HCT116 (cell line): Measurements from ENCODE around the gene EEPD1. TPM values are rescaled to one million over a fixed set of nuclear protein-coding genes. Genes with fewer than 3 reads are reported as not detected.

ENCODE experiments used
- ATAC-seq: fragments of 200-7000 bp; cut with Tn5 transposase; 2 replicates; pipeline ENCODE4 v1.9.1; 2020; ENCODE audit warnings: mild to moderate bottlenecking, moderate library complexity
- BruUV-seq: library from RNA; stranded (reverse); fragments of 400-500 nt; replicated peaks from 2 replicates; lab custom pipeline; 2021; lab: Mats Ljungman, UMichigan
- CTCF ChIA-PET: fragments of 300-600 bp; sonication (Branson Sonifier 250); formaldehyde crosslinking; loops from one replicate; lab custom pipeline; 2021; ENCODE audit warnings: antibody characterized with exemption; lab: Charles Lee
- POLR2A ChIA-PET: fragments of 300-600, 350-600 bp; sonication (Branson Sonifier 250); formaldehyde crosslinking; loops from one replicate; lab custom pipeline; 2021; ENCODE audit warnings: antibody characterized with exemption; lab: Charles Lee
- RAD21 ChIA-PET, 2 experiments: fragments of 300-600 bp; sonication (Branson Sonifier 250); formaldehyde crosslinking; loops; one replicate each; lab custom pipeline; 2023; ENCODE audit warnings: low total read pairs in 2 of 2; ENCODE audit not compliant: uncharacterized antibody in 2 of 2, unreplicated experiment in 2 of 2, low non-redundant PET in 1 of 2; lab: Charles Lee
- DNase-seq: peaks from one replicate; pipeline ENCODE4 v3.0.0-alpha.2; 2010; ENCODE audit warnings: low read depth, low spot score
- H2AFZ ChIP-seq: fragments of 200-600 bp; shearing (Covaris generic), sonication (generic); 2 replicates; pipeline ENCODE4 v1.6.1; 2017; ENCODE audit warnings: low read depth, mixed run types, mixed read lengths, antibody characterized with exemption, low read length; ENCODE audit not compliant: poor library complexity, severe bottlenecking
- H3K27ac ChIP-seq: 2 replicates; pipeline ENCODE4 v1.5.1; 2012; ENCODE audit warnings: low read depth, low read length
- H3K27me3 ChIP-seq: fragments of 200-600 bp; sonication (generic); 2 replicates; pipeline ENCODE4 v1.6.1; 2016; ENCODE audit warnings: mixed run types, low read length, mixed read lengths; ENCODE audit not compliant: insufficient read depth
- H3K36me3 ChIP-seq, 2 experiments: fragments of 200-500 bp in 1 of 2; fragments of 200-600 bp in 1 of 2; sonication (Bioruptor generic) in 1 of 2; sonication (generic) in 1 of 2; 2 replicates each; pipeline versions ENCODE4 v1.5.1 to v1.6.1; 2014 to 2016; ENCODE audit warnings: low read length in 2 of 2, inconsistent platforms in 1 of 2, mixed read lengths in 1 of 2, mixed run types in 1 of 2; ENCODE audit not compliant: insufficient read depth in 2 of 2, control insufficient read depth in 1 of 2
- H3K4me1 ChIP-seq, 2 experiments: fragments of 200-600 bp in 1 of 2; sonication (generic) in 1 of 2; 2 replicates each; pipeline versions ENCODE4 v1.5.1 to v1.6.1; 2012 to 2017; ENCODE audit warnings: low read length in 2 of 2, inconsistent platforms in 1 of 2, mild to moderate bottlenecking in 1 of 2, mixed read lengths in 1 of 2, mixed run types in 1 of 2, moderate library complexity in 1 of 2; ENCODE audit not compliant: insufficient read depth in 2 of 2, control insufficient read depth in 1 of 2
- H3K4me2 ChIP-seq: fragments of 200-600 bp; sonication (generic); 2 replicates; pipeline ENCODE4 v1.6.1; 2017; ENCODE audit warnings: mixed run types, low read length, mixed read lengths
- H3K4me3 ChIP-seq, 2 experiments: fragments of 200-600 bp in 1 of 2; sonication (generic) in 1 of 2; replicated peaks in 1 of 2; 2 replicates each; pipeline ENCODE4 v1.5.1; 2011 to 2016; ENCODE audit warnings: low read length in 2 of 2, control low read depth in 1 of 2, low read depth in 1 of 2, mild to moderate bottlenecking in 1 of 2, mixed read lengths in 1 of 2, mixed run types in 1 of 2
- H3K79me2 ChIP-seq: fragments of 200-600 bp; sonication (generic); 2 replicates; pipeline ENCODE4 v1.6.1; 2017; ENCODE audit warnings: mild to moderate bottlenecking, mixed run types, low read length, moderate library complexity, mixed read lengths; ENCODE audit not compliant: insufficient read depth
- H3K9ac ChIP-seq: fragments of 200-600 bp; sonication (generic); 2 replicates; pipeline ENCODE4 v1.6.1; 2016; ENCODE audit warnings: low read length, mixed read lengths
- H3K9me2 ChIP-seq: fragments of 200-600 bp; sonication (generic), shearing (Covaris generic); 2 replicates; pipeline ENCODE4 v1.6.1; 2017; ENCODE audit warnings: mixed run types, mild to moderate bottlenecking, moderate library complexity; ENCODE audit not compliant: insufficient read depth
- H3K9me3 ChIP-seq, 2 experiments: fragments of 200-500 bp in 1 of 2; fragments of 200-600 bp in 1 of 2; sonication (Bioruptor generic) in 1 of 2; sonication (generic) in 1 of 2; 2 replicates each; pipeline ENCODE4 v1.6.1; 2014 to 2017; ENCODE audit warnings: low read length in 2 of 2, mixed read lengths in 2 of 2, inconsistent platforms in 1 of 2, low read depth in 1 of 2, mild to moderate bottlenecking in 1 of 2, mixed run types in 1 of 2, moderate library complexity in 1 of 2; ENCODE audit not compliant: control insufficient read depth in 1 of 2, insufficient read depth in 1 of 2
- H4K20me1 ChIP-seq: fragments of 200-600 bp; sonication (generic), shearing (Covaris generic); 2 replicates; pipeline ENCODE4 v1.6.1; 2017; ENCODE audit warnings: mixed run types, mild to moderate bottlenecking, moderate library complexity; ENCODE audit not compliant: insufficient read depth
- EGR1 ChIP-seq: IDR thresholded peaks from 2 replicates; pipeline ENCODE4 v1.6.1; 2012; ENCODE audit warnings: low read depth
- ELF1 ChIP-seq: IDR thresholded peaks from 2 replicates; pipeline ENCODE4 v1.6.1; 2012; ENCODE audit warnings: low read depth, borderline replicate concordance
- JUND ChIP-seq: IDR thresholded peaks from 2 replicates; pipeline ENCODE4 v1.6.1; 2012
- POLR2A ChIP-seq: IDR thresholded peaks from 2 replicates; pipeline ENCODE4 v1.7.0; 2011; ENCODE audit warnings: borderline replicate concordance; ENCODE audit not compliant: insufficient read depth, insufficient read length; ENCODE audit errors: extremely low read depth
- POLR2AphosphoS5 ChIP-seq: IDR thresholded peaks from 2 replicates; pipeline ENCODE4 v1.6.1; 2011; ENCODE audit warnings: mild to moderate bottlenecking, low read depth, low read length, moderate library complexity
- ZNF274 ChIP-seq: fragments of 200-500 bp; sonication (Bioruptor generic); IDR thresholded peaks from 2 replicates; pipeline ENCODE4 v1.6.1; 2014; ENCODE audit warnings: mild to moderate bottlenecking, low read depth, low read length, inconsistent platforms
- intact Hi-C: fragments of 100-400 bp; cut with micrococcal nuclease; formaldehyde crosslinking; loops from 2 replicates; pipeline ENCODE4 v1.10.0; 2022
- total RNA-seq: library from RNA; stranded (reverse); gene quantifications from one replicate; pipeline ENCODE4 v1.2.1, GENCODE V29; 2021; ENCODE audit not compliant: unreplicated experiment
- TF ChIP-seq, protein P1 (sequence below): IDR thresholded peaks from 2 replicates; pipeline ENCODE4 v1.6.1; 2012

EEPD1 gene
- total RNA-seq, 1 experiment from 2014 or later = 4.2 TPM

- H3K4me1 ChIP-seq = peaks cover 4 to 15% of the 10 kb centered on the region in 2 experiments; a peak in 3 of 4 replicates
- no peaks in the 10 kb centered on the region for H3K27me3 ChIP-seq
- H3K9me3 ChIP-seq = no peaks in the 10 kb centered on the region
- no peak overlapping the region for H3K9ac ChIP-seq
- BruUV-seq = no TSS peak
- H2AFZ ChIP-seq = no peak overlapping the region
- H3K36me3 ChIP-seq = no peaks in the 10 kb centered on the region
- H3K4me2 ChIP-seq = no peak overlapping the region
- no peaks in the 10 kb centered on the region for H3K79me2 ChIP-seq
- no peaks in the 10 kb centered on the region for H4K20me1 ChIP-seq
- ChIA-PET RAD21 (no interaction called here), POLR2A (no interaction called here), CTCF (no interaction called here)
- DNase-seq (no peak), ATAC-seq (no peak)
- TF ChIP-seq ZNF274 = no peak
- intact Hi-C loops = no loop called here
- no peak overlapping the region for H3K4me3 ChIP-seq
- no peaks in the 10 kb centered on the region for H3K9me2 ChIP-seq
- H3K27ac ChIP-seq = no peak overlapping the region
Measured at GRCh38 chr7:36160313-36160712, 7.3 kb downstream of the EEPD1 start.

GRCh38 chr7:36161996-36162395, 8.9 kb downstream of the EEPD1 start:
- H3K9me2 ChIP-seq = no peaks in the 10 kb centered on the region
- TF ChIP-seq JUND = no peak
- TF ChIP-seq ELF1 = no peak
- no peak for TF ChIP-seq EGR1
- no peak for TF ChIP-seq POLR2A
- TF ChIP-seq, protein P1, sequence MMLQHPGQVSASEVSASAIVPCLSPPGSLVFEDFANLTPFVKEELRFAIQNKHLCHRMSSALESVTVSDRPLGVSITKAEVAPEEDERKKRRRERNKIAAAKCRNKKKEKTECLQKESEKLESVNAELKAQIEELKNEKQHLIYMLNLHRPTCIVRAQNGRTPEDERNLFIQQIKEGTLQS = no peak
- no peak for TF ChIP-seq POLR2AphosphoS5
- DNase-seq = no peak
- no TSS peak for BruUV-seq
- peak; percentile 34; the same call in 1 of the 2 replicates for ATAC-seq
- H3K4me1 ChIP-seq = peaks cover 4 to 15% of the 10 kb centered on the region in 2 experiments; a peak in 3 of 4 replicates
- no peak overlapping the region for H3K4me3 ChIP-seq
- no peak overlapping the region for H2AFZ ChIP-seq
- ChIA-PET CTCF (no interaction called here), POLR2A (no interaction called here), RAD21 (no interaction called here)
- H3K9ac ChIP-seq = no peak overlapping the region
- no peaks in the 10 kb centered on the region for H3K36me3 ChIP-seq
- no peak overlapping the region for H3K27ac ChIP-seq
- H3K27me3 ChIP-seq = no peaks in the 10 kb centered on the region
- no peak overlapping the region for H3K4me2 ChIP-seq
- H3K9me3 ChIP-seq = no peaks in the 10 kb centered on the region
- intact Hi-C loops = no loop called here
- H3K79me2 ChIP-seq = no peaks in the 10 kb centered on the region
- H4K20me1 ChIP-seq = no peaks in the 10 kb centered on the region
